Activated CD4-positive, alpha-beta memory T cell treated with anti-CD3 and anti-CD28 coated beads for 36 hours (primary cell): Measurements from ENCODE around the gene DTNA. TPM values are rescaled to one million over a fixed set of nuclear protein-coding genes. Genes with fewer than 3 reads are reported as not detected.
"Not testable (repeated sequence)": the region's sequence is repeated elsewhere in the genome, so short reads cannot be mapped to it uniquely, and the experiment has no call there.

Source experiments
- CTCF ChIA-PET: fragments of 350-600 bp; sonication (Branson Sonifier 250); formaldehyde crosslinking; loops from one replicate; lab custom pipeline; 2021; ENCODE audit warnings: antibody characterized with exemption, inconsistent platforms; lab: Charles Lee
- POLR2A ChIA-PET: fragments of 350-600 bp; sonication (Branson Sonifier 250); formaldehyde crosslinking; loops from one replicate; lab custom pipeline; 2021; ENCODE audit warnings: antibody characterized with exemption; lab: Charles Lee
- DNase-seq: peaks from one replicate; pipeline ENCODE4 v3.0.0-alpha.2; 2020
- H3K27ac Mint-ChIP-seq: one replicate; pipeline ENCODE4 v1.8.0; 2021; ENCODE audit warnings: mixed read lengths
- H3K27me3 Mint-ChIP-seq: one replicate; pipeline ENCODE4 v1.8.0; 2021; ENCODE audit warnings: mixed read lengths
- H3K36me3 Mint-ChIP-seq: one replicate; pipeline ENCODE4 v1.8.0; 2021; ENCODE audit warnings: mixed read lengths
- H3K4me1 Mint-ChIP-seq: one replicate; pipeline ENCODE4 v1.8.0; 2021; ENCODE audit warnings: low read depth, mixed read lengths
- H3K4me3 Mint-ChIP-seq: one replicate; pipeline ENCODE4 v1.8.0; 2021; ENCODE audit warnings: mild to moderate bottlenecking, mixed read lengths
- H3K9me3 Mint-ChIP-seq: one replicate; pipeline ENCODE4 v1.8.0; 2021; ENCODE audit warnings: mixed read lengths
- intact Hi-C: fragments of 100-400 bp; cut with micrococcal nuclease; formaldehyde crosslinking; loops from one replicate; pipeline ENCODE4 v1.15.1; 2023
- total RNA-seq, 2 experiments: library from RNA; stranded (reverse); gene quantifications; one replicate each; pipeline ENCODE4 v1.2.3, GENCODE V29; 2021

The DTNA gene
- total RNA-seq: not detected

DNA sequence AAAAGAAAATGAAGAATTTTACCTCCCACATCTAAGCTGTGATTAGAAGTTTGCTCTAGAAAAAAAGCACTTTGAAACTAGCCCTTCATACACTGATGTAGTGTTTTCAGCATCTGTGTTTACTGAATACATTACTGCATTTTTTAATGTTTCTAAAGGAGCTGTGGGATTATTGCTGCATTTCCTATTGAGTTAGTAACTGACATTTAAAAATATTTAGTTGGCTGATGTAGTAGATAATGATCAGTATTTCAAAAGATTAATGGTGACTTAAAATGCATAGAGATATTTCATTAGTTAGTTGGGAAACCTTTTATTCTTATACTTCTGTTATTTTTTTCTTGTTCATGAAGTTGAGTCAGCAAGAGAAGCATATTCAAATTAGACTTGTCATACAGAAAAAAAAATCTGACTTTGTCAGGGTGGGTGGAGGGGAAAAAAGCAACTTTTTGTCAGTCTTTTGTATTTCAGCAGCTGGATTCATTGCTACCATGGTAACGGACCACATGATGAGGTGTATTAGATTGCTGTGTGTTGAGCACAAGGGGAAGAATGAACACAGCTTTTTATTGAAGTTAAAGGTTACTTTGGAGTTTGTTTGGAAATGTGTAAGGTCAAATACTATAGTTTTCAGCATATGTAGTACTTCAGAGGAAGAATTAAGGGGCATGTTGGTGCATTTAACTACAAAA, at the start of gene DTNA:
Gene DTNA, plus strand, starts transcription at position 549 of the 692 bp plus-strand sequence. CDS start 45,679 bp downstream, outside the sequence.
- Mint-ChIP-seq H3K27ac (no peak within 1 kb of the TSS), H3K36me3 (no peaks in the 10 kb centered on the region), H3K9me3 (no peaks in the 10 kb centered on the region), H3K27me3 (peaks cover 8% of the 10 kb centered on the region), H3K4me3 (no peak within 1 kb of the TSS), H3K4me1 (no peaks in the 10 kb centered on the region)
- POLR2A ChIA-PET: no interaction called here
- intact Hi-C loops: no loop called here
- DNase-seq: no peak
- CTCF ChIA-PET: no interaction called here

DNA sequence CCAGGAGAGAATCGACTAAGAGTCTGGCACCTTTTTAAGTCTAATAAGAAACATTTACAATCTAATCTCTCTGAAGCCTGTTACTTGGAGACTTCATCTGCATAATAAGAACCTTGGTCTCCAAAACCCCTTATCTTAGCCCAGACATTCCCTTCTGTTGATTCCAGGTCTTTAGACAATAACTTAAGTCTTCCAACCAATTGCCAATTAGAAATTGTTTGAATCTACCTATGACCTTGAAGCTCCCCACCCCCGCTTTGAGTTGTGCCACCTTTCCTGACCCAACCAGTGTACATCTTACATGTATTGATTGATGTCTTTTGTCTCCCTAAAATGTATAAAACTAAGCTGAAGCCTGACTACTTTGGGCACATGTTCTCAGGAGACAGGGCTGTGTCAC, 49.5 kb upstream of the DTNA start:
- H3K36me3 Mint-ChIP-seq: no peaks in the 10 kb centered on the region
- no peaks in the 10 kb centered on the region for H3K4me1 Mint-ChIP-seq
- H3K27ac Mint-ChIP-seq: no peak overlapping the region
- ChIA-PET POLR2A (interaction anchor here (0.7 kb wide), 1 partner anchor 59 kb away, joined by 3 read pairs; no protein-coding TSS in a partner anchor), CTCF (interaction anchor here (0.6 to 3.6 kb wide), 13 partner anchors 8 to 538 kb away, joined by 3 to 48 read pairs (median 6); no protein-coding TSS in a partner anchor)
- no peak for DNase-seq
- no peaks in the 10 kb centered on the region for H3K9me3 Mint-ChIP-seq
- H3K4me3 Mint-ChIP-seq: no peak overlapping the region
- intact Hi-C loops: no loop called here
- peaks cover 12% of the 10 kb centered on the region for H3K27me3 Mint-ChIP-seq

- no peak overlapping the region for H3K27ac Mint-ChIP-seq
- H3K36me3 Mint-ChIP-seq: no peaks in the 10 kb centered on the region
- no peak overlapping the region for H3K4me3 Mint-ChIP-seq
- DNase-seq: no peak
- POLR2A ChIA-PET: no interaction called here
- CTCF ChIA-PET: interaction anchor here (0.8 to 3.6 kb wide), 22 partner anchors 9 to 539 kb away, joined by 3 to 48 read pairs (median 4); no protein-coding TSS in a partner anchor
- H3K9me3 Mint-ChIP-seq: no peaks in the 10 kb centered on the region
- no peaks in the 10 kb centered on the region for H3K4me1 Mint-ChIP-seq
- peaks cover 12% of the 10 kb centered on the region for H3K27me3 Mint-ChIP-seq
- intact Hi-C loops: loop anchor here (1.0 kb wide), 1 partner anchor 127 kb away; no protein-coding TSS in a partner anchor
Observed at GRCh38 chr18:34661464-34662087, 48.5 kb upstream of the DTNA start.

GRCh38 chr18:34676816-34677574, 33.1 kb upstream of the DTNA start:
- Mint-ChIP-seq H3K9me3 (no peaks in the 10 kb centered on the region), H3K4me1 (no peaks in the 10 kb centered on the region), H3K4me3 (no peak overlapping the region), H3K27ac (no peak overlapping the region), H3K27me3 (no peaks in the 10 kb centered on the region), H3K36me3 (no peaks in the 10 kb centered on the region)
- ChIA-PET POLR2A (interaction anchor here (0.7 kb wide), 1 partner anchor 1570 kb away, joined by 3 read pairs; no protein-coding TSS in a partner anchor), CTCF (no interaction called here)
- intact Hi-C loops: no loop called here
- DNase-seq: no peak

DNA sequence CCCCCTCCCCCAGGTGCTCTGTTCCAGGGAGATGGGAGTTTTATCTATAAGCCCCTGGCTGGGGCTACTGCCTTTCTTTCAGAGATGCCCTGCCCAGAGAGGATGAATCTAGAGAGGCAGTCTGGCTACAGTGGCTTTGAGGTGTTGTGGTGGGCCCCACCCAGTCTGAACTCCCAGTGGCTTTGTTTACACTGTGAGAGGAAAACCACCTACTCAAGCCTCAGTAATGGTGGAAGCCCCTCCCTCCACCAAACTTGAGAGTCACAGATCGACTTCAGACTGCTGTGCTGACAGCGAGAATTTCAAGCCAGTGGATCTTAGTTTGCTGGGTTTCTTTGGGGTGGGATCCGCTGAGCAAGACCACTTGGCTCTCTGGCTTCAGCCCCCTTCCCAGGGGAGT, 20.3 kb upstream of the DTNA start:
- DNase-seq, H3K4me1 Mint-ChIP-seq, H3K4me3 Mint-ChIP-seq, H3K9me3 Mint-ChIP-seq, H3K27me3 Mint-ChIP-seq, H3K36me3 Mint-ChIP-seq, CTCF ChIA-PET, intact Hi-C loops, POLR2A ChIA-PET, H3K27ac Mint-ChIP-seq: not testable (repeated sequence)

DNA sequence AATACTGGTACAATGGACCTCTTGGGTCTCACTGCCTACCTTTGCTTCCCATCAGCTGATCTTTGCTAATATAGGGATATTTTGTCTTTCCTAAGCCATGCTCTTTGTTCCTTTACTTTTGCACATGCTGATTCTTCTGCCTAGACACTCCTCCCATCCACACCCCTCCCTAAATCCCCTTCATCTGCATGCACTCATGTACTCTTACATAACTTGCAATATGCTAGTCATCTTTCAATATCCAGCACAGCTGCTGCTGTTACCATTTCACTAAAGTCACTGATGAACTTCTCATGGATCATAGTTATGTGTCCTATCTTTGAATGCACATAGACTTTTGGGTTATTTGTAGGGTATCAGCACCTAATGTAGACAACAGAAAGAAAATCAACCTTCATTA, 18.5 kb upstream of the DTNA start:
- no peaks in the 10 kb centered on the region for H3K9me3 Mint-ChIP-seq
- no peaks in the 10 kb centered on the region for H3K36me3 Mint-ChIP-seq
- H3K27me3 Mint-ChIP-seq: no peaks in the 10 kb centered on the region
- ChIA-PET POLR2A (no interaction called here), CTCF (no interaction called here)
- intact Hi-C loops: no loop called here
- H3K4me3 Mint-ChIP-seq: no peak overlapping the region
- H3K4me1 Mint-ChIP-seq: no peaks in the 10 kb centered on the region
- no peak for DNase-seq
- no peak overlapping the region for H3K27ac Mint-ChIP-seq

- H3K27ac Mint-ChIP-seq: no peak overlapping the region
- ChIA-PET POLR2A (interaction anchor here (0.6 kb wide), 1 partner anchor 41 kb away, joined by 4 read pairs; no protein-coding TSS in a partner anchor), CTCF (interaction anchor here (1.3 to 2.8 kb wide), 2 partner anchors 34 to 37 kb away, joined by 3 to 11 read pairs; no protein-coding TSS in a partner anchor)
- intact Hi-C loops: no loop called here
- H3K27me3 Mint-ChIP-seq: no peaks in the 10 kb centered on the region
- H3K36me3 Mint-ChIP-seq: no peaks in the 10 kb centered on the region
- H3K9me3 Mint-ChIP-seq: no peaks in the 10 kb centered on the region
- DNase-seq: no peak
- no peaks in the 10 kb centered on the region for H3K4me1 Mint-ChIP-seq
- no peak overlapping the region for H3K4me3 Mint-ChIP-seq
Observed at GRCh38 chr18:34694591-34695165, 15.4 kb upstream of the DTNA start.

GRCh38 chr18:34695310-34695709, 14.8 kb upstream of the DTNA start:
- Mint-ChIP-seq H3K36me3 (no peaks in the 10 kb centered on the region), H3K4me3 (no peak overlapping the region), H3K9me3 (no peaks in the 10 kb centered on the region), H3K27ac (no peak overlapping the region), H3K4me1 (no peaks in the 10 kb centered on the region), H3K27me3 (no peaks in the 10 kb centered on the region)
- DNase-seq: no peak
- CTCF ChIA-PET: interaction anchor here (1.3 kb wide), 1 partner anchor 38 kb away, joined by 3 read pairs; no protein-coding TSS in a partner anchor
- POLR2A ChIA-PET: no interaction called here
- intact Hi-C loops: no loop called here

DNA sequence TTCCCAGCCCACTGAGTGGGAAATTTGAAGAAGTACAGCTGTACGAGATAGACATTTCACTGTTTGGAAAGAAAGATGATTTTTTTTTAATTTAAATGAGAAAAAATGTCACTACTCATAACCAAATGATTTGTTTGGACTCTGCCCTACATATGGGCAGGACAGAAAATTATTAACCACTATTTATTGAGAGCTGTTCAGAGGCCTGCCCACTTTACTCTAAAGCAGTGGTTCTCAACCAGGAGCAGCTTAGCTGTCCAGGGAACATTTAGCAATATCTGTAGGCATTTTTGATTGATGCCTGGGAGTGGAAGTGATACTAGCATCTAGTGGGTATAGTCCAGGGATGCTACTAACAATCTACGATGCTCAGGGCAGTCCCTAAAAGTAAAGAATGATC, 13.4 kb upstream of the DTNA start:
- H3K27ac Mint-ChIP-seq: no peak overlapping the region
- no peaks in the 10 kb centered on the region for H3K9me3 Mint-ChIP-seq
- no peak for DNase-seq
- H3K27me3 Mint-ChIP-seq: no peaks in the 10 kb centered on the region
- H3K4me1 Mint-ChIP-seq: no peaks in the 10 kb centered on the region
- ChIA-PET CTCF (no interaction called here), POLR2A (no interaction called here)
- H3K4me3 Mint-ChIP-seq: no peak overlapping the region
- intact Hi-C loops: no loop called here
- H3K36me3 Mint-ChIP-seq: no peaks in the 10 kb centered on the region

GRCh38 chr18:34697233-34697632, 12.9 kb upstream of the DTNA start:
- POLR2A ChIA-PET: no interaction called here
- intact Hi-C loops: no loop called here
- no peak overlapping the region for H3K27ac Mint-ChIP-seq

GRCh38 chr18:34697891-34698290, 12.2 kb upstream of the DTNA start:
- Mint-ChIP-seq H3K4me1 (no peaks in the 10 kb centered on the region), H3K36me3 (no peaks in the 10 kb centered on the region), H3K27ac (no peak overlapping the region), H3K9me3 (no peaks in the 10 kb centered on the region), H3K27me3 (no peaks in the 10 kb centered on the region), H3K4me3 (no peak overlapping the region)
- intact Hi-C loops: no loop called here
- POLR2A ChIA-PET: no interaction called here
- CTCF ChIA-PET: interaction anchor here (0.6 kb wide), 1 partner anchor 36 kb away, joined by 4 read pairs; no protein-coding TSS in a partner anchor
- peak; percentile 9 for DNase-seq

More at GRCh38 chr18:34697233-34697632, 12.9 kb upstream of the DTNA start:
- CTCF ChIA-PET: no interaction called here
- H3K9me3 Mint-ChIP-seq: no peaks in the 10 kb centered on the region
- H3K27me3 Mint-ChIP-seq: no peaks in the 10 kb centered on the region
- no peak overlapping the region for H3K4me3 Mint-ChIP-seq
- DNase-seq: no peak
- no peaks in the 10 kb centered on the region for H3K4me1 Mint-ChIP-seq
- H3K36me3 Mint-ChIP-seq: no peaks in the 10 kb centered on the region
